CD14-positive monocyte (primary cell): ENCODE measurements around the gene SLC34A3. TPM values are rescaled to one million over a fixed set of nuclear protein-coding genes. Genes with fewer than 3 reads are reported as not detected.
A peak's percentile ranks its signal among the peaks of the same experiment; 100 is the strongest.

Source experiments
- DNase-seq, 3 donors: peaks; one replicate each; pipeline ENCODE4 v3.0.0-alpha.2; 2011 to 2022
- H2AFZ ChIP-seq: 2 replicates; pipeline ENCODE4 v1.6.0; 2012; ENCODE audit warnings: mild to moderate bottlenecking, low read depth, low read length, inconsistent platforms; ENCODE audit not compliant: insufficient read depth, poor library complexity, severe bottlenecking
- H3K27ac ChIP-seq, 2 donors: 1 replicate in 1 of 2; 2 replicates in 1 of 2; pipeline ENCODE4 v1.5.1; 2012 to 2013; ENCODE audit warnings: low read length in 2 of 2, control low read depth in 1 of 2, inconsistent platforms in 1 of 2, low read depth in 1 of 2, mild to moderate bottlenecking in 1 of 2
- H3K27me3 ChIP-seq, 2 donors: one replicate each; pipeline versions ENCODE4 v1.6.0 to v1.6.1; 2011 to 2013; ENCODE audit warnings: low read length in 2 of 2; ENCODE audit not compliant: control insufficient read depth in 2 of 2, insufficient read depth in 2 of 2
- H3K36me3 ChIP-seq, 2 donors: replicated peaks in 1 of 2; 1 replicate in 1 of 2; 2 replicates in 1 of 2; pipeline versions ENCODE4 v1.5.1 to v1.6.1; 2012 to 2013; ENCODE audit warnings: low read length in 2 of 2, control low read depth in 1 of 2, inconsistent platforms in 1 of 2, mild to moderate bottlenecking in 1 of 2; ENCODE audit not compliant: insufficient read depth in 2 of 2, control insufficient read depth in 1 of 2
- H3K4me1 ChIP-seq, 2 donors: 1 replicate in 1 of 2; 2 replicates in 1 of 2; pipeline versions ENCODE4 v1.5.1 to v1.6.1; 2012 to 2013; ENCODE audit warnings: low read length in 2 of 2, control low read depth in 1 of 2, inconsistent platforms in 1 of 2, mild to moderate bottlenecking in 1 of 2, moderate library complexity in 1 of 2; ENCODE audit not compliant: insufficient read depth in 2 of 2, control insufficient read depth in 1 of 2
- H3K4me2 ChIP-seq: replicated peaks from 2 replicates; pipeline ENCODE3; 2012; ENCODE audit warnings: low read length, moderate library complexity, mild to moderate bottlenecking; ENCODE audit not compliant: poor library complexity, severe bottlenecking; ENCODE audit errors: extremely low read depth
- H3K4me3 ChIP-seq, 3 experiments: fragments of 200-600 bp in 1 of 3; sonication (generic) in 1 of 3; replicated peaks in 1 of 3; 1 replicate in 2 of 3; 2 replicates in 1 of 3; pipeline ENCODE4 v1.5.1; 2011 to 2013; ENCODE audit warnings: low read length in 3 of 3, mild to moderate bottlenecking in 3 of 3, control low read depth in 2 of 3, low read depth in 2 of 3, inconsistent platforms in 1 of 3, moderate library complexity in 1 of 3
- H3K79me2 ChIP-seq: 2 replicates; pipeline ENCODE4 v1.6.0; 2012; ENCODE audit warnings: mild to moderate bottlenecking, control low read depth, inconsistent platforms, low read length, moderate library complexity; ENCODE audit not compliant: insufficient read depth
- H3K9ac ChIP-seq: 2 replicates; pipeline ENCODE4 v1.6.0; 2017; ENCODE audit warnings: low read length, mild to moderate bottlenecking; ENCODE audit not compliant: insufficient read depth, poor library complexity, severe bottlenecking
- H3K9me3 ChIP-seq, 2 donors: replicated peaks in 1 of 2; 1 replicate in 1 of 2; 2 replicates in 1 of 2; pipeline versions ENCODE4 v1.5.1 to v1.6.1; 2012 to 2013; ENCODE audit warnings: low read length in 2 of 2, control low read depth in 1 of 2; ENCODE audit not compliant: control insufficient read depth in 1 of 2, insufficient read depth in 1 of 2
- H4K20me1 ChIP-seq: 2 replicates; pipeline ENCODE4 v1.6.0; 2012; ENCODE audit warnings: mild to moderate bottlenecking, low read length, control low read depth, moderate library complexity; ENCODE audit not compliant: insufficient read depth
- H3K27ac Mint-ChIP-seq, 7 donors: one replicate each; pipeline ENCODE4 v1.8.0; 2020; ENCODE audit warnings: mild to moderate bottlenecking in 7 of 7, mixed read lengths in 7 of 7, moderate library complexity in 6 of 7, inconsistent platforms in 2 of 7
- H3K27me3 Mint-ChIP-seq, 3 donors: one replicate each; pipeline ENCODE4 v1.8.0; 2021 to 2022; ENCODE audit warnings: low read depth in 3 of 3, mild to moderate bottlenecking in 3 of 3, mixed read lengths in 3 of 3, moderate library complexity in 3 of 3, inconsistent platforms in 1 of 3
- H3K36me3 Mint-ChIP-seq, 2 donors: one replicate each; pipeline ENCODE4 v1.8.0; 2020; ENCODE audit warnings: mixed read lengths in 2 of 2, inconsistent platforms in 1 of 2, mild to moderate bottlenecking in 1 of 2
- H3K4me1 Mint-ChIP-seq: one replicate; pipeline ENCODE4 v1.8.0; 2020; ENCODE audit warnings: mild to moderate bottlenecking, mixed read lengths
- H3K4me3 Mint-ChIP-seq, 2 donors: one replicate each; pipeline ENCODE4 v1.8.0; 2020; ENCODE audit warnings: mild to moderate bottlenecking in 2 of 2, mixed read lengths in 2 of 2, moderate library complexity in 1 of 2
- H3K9me3 Mint-ChIP-seq, 7 donors: one replicate each; pipeline ENCODE4 v1.8.0; 2020 to 2022; ENCODE audit warnings: mixed read lengths in 7 of 7, mild to moderate bottlenecking in 6 of 7, moderate library complexity in 6 of 7, inconsistent platforms in 2 of 7
- CTCF ChIP-seq: fragments of 200-600 bp; IDR thresholded peaks from one replicate; pipeline ENCODE4 v1.8.0; 2022; ENCODE audit warnings: antibody characterized with exemption, mild to moderate bottlenecking
- WGBS: methylation state at CpG from one replicate; pipeline ENCODE4 v1.1.5; 2013; ENCODE audit warnings: missing lambda C conversion rate; ENCODE audit not compliant: insufficient coverage; 5-methylcytosine and 5-hydroxymethylcytosine counted together
- intact Hi-C, 2 donors: fragments of 100-400 bp; cut with micrococcal nuclease; formaldehyde crosslinking; loops; one replicate each; pipeline versions ENCODE4 v1.15.0 to v1.15.1; 2023
- polyA plus RNA-seq, 3 donors: library from polyadenylated mRNA; depleted of rRNA in 1 of 3; unstranded in 2 of 3; stranded (reverse) in 1 of 3; fragments of 300-500 nt in 2 of 3; fragments of >200 nt in 1 of 3; fragmentation: Illumina TruSeq in 2 of 3; gene quantifications; 1 replicate in 2 of 3; 2 replicates in 1 of 3; pipeline ENCODE4 v1.2.3, GENCODE V29; 2012 to 2021

Gene SLC34A3
- polyA plus RNA-seq, 3 donors = not detected

DNA sequence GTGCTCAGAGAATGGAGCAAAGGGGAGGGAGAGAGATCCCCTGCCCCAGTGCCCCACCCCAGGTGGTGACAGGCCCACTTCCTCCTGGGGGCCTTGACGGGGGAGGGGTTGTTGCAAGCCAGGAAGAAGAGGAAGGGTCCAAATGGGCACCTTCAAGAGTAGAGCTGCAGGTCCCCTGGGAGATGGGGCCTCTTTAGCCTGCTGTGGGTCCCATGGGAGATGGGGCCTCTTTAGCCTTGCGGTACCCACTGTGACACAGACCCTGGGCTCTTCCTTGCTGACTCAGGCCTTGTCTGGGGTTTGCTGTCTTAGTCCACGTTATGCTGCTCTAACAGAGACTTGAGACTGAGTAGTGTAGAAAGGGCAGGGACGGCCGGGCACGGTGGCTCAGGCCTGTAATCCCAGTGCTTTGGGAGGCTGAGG is 37.2 kb downstream of the SLC34A3 start:
- Histone ChIP-seq H3K27ac (peak overlapping the region; percentile 36 to 51), H3K27me3 (no peaks in the 10 kb centered on the region), H3K4me1 (peaks cover 23 to 28% of the 10 kb centered on the region in 2 donors), H3K36me3 (peaks cover 47 to 86% of the 10 kb centered on the region in 2 donors), H3K79me2 (peaks cover 3% of the 10 kb centered on the region), H3K9ac (no peak overlapping the region), H3K4me3 (no peak overlapping the region), H4K20me1 (peaks cover 37% of the 10 kb centered on the region), H3K9me3 (no peaks in the 10 kb centered on the region), H2AFZ (no peak overlapping the region), H3K4me2 (peak overlapping the region; percentile 44)
- Mint-ChIP-seq H3K9me3 (no peaks in the 10 kb centered on the region), H3K4me1 (peaks cover 27% of the 10 kb centered on the region), H3K27ac (peak overlapping the region; percentile 2 to 84 (median 44)), H3K4me3 (no peak overlapping the region), H3K36me3 (peaks cover 42 to 84% of the 10 kb centered on the region in 2 donors), H3K27me3 (no peaks in the 10 kb centered on the region)
- no peak for TF ChIP-seq CTCF
- peak in 1 of 3 donors; percentile 19 for DNase-seq
- intact Hi-C loops = no loop called here
- whole genome bisulfite sequencing = 57% methylated on average over 6 of the region's 6 CpGs

- Histone ChIP-seq H3K4me1 (peaks cover 23 to 28% of the 10 kb centered on the region in 2 donors), H3K9me3 (no peaks in the 10 kb centered on the region), H3K36me3 (peaks cover 45 to 90% of the 10 kb centered on the region in 2 donors), H4K20me1 (peaks cover 36% of the 10 kb centered on the region), H3K9ac (peak overlapping the region; percentile 4), H3K27me3 (no peaks in the 10 kb centered on the region), H3K4me2 (peak overlapping the region; percentile 44), H3K4me3 (no peak overlapping the region), H3K27ac (peak overlapping the region in 1 of 2 donors; percentile 51), H3K79me2 (peaks cover 5% of the 10 kb centered on the region), H2AFZ (no peak overlapping the region)
- WGBS = 48% methylated on average over 12 of the region's 19 CpGs
- Mint-ChIP-seq H3K4me1 (peaks cover 27% of the 10 kb centered on the region), H3K36me3 (peaks cover 40 to 86% of the 10 kb centered on the region in 2 donors), H3K4me3 (peak overlapping the region in 1 of 2 donors; percentile 61), H3K9me3 (no peaks in the 10 kb centered on the region), H3K27ac (peak overlapping the region; percentile 2 to 84 (median 44)), H3K27me3 (no peaks in the 10 kb centered on the region)
- no peak for TF ChIP-seq CTCF
- intact Hi-C loops = no loop called here
- DNase-seq = peak in 1 of 3 donors; percentile 44
Observed at GRCh38 chr9:137268538-137269201, 38.0 kb downstream of the SLC34A3 start.
